CD8-positive, alpha-beta memory T cell (primary cell): ENCODE results near the gene AK8. TPM values are rescaled to one million over a fixed set of nuclear protein-coding genes. Genes with fewer than 3 reads are reported as not detected.
A peak's percentile ranks its signal among the peaks of the same experiment; 100 is the strongest.

Experiments
- CTCF ChIA-PET: fragments of 350-600 bp; sonication (Branson Sonifier 250); formaldehyde crosslinking; loops from one replicate; lab custom pipeline; 2021; ENCODE audit warnings: antibody characterized with exemption; lab: Charles Lee
- POLR2A ChIA-PET: fragments of 350-600 bp; sonication (Branson Sonifier 250); formaldehyde crosslinking; loops from one replicate; lab custom pipeline; 2021; ENCODE audit warnings: antibody characterized with exemption; lab: Charles Lee
- DNase-seq, 5 donors: peaks; one replicate each; pipeline versions ENCODE4 v3.0.0 to v3.0.0-alpha.2; 2020 to 2022; ENCODE audit warnings: mixed read lengths in 1 of 5
- H3K27ac ChIP-seq: one replicate; pipeline ENCODE4 v1.7.0; 2013; ENCODE audit warnings: low read depth, mild to moderate bottlenecking, low read length, moderate library complexity
- H3K27me3 ChIP-seq: 2 replicates; pipeline ENCODE4 v1.7.0; 2013; ENCODE audit warnings: low read length, mild to moderate bottlenecking; ENCODE audit not compliant: insufficient read depth, poor library complexity, severe bottlenecking
- H3K36me3 ChIP-seq: 2 replicates; pipeline ENCODE4 v1.7.0; 2013; ENCODE audit warnings: mild to moderate bottlenecking, low read length, moderate library complexity; ENCODE audit not compliant: insufficient read depth
- H3K4me1 ChIP-seq: 2 replicates; pipeline ENCODE4 v1.7.0; 2013; ENCODE audit warnings: mild to moderate bottlenecking, low read length, moderate library complexity; ENCODE audit not compliant: insufficient read depth
- H3K4me3 ChIP-seq: 2 replicates; pipeline ENCODE4 v1.7.0; 2013; ENCODE audit warnings: mild to moderate bottlenecking, low read length
- H3K9me3 ChIP-seq: 2 replicates; pipeline ENCODE4 v1.7.0; 2013; ENCODE audit warnings: mild to moderate bottlenecking, low read length
- H3K27ac Mint-ChIP-seq, 8 donors: one replicate each; pipeline ENCODE4 v1.8.0; 2020 to 2021; ENCODE audit warnings: mixed read lengths in 8 of 8, mild to moderate bottlenecking in 6 of 8, inconsistent platforms in 3 of 8, moderate library complexity in 3 of 8
- H3K27me3 Mint-ChIP-seq, 2 donors: one replicate each; pipeline ENCODE4 v1.8.0; 2020 to 2021; ENCODE audit warnings: mixed read lengths in 2 of 2, mild to moderate bottlenecking in 1 of 2, moderate library complexity in 1 of 2
- H3K36me3 Mint-ChIP-seq, 3 donors: one replicate each; pipeline ENCODE4 v1.8.0; 2020 to 2021; ENCODE audit warnings: mixed read lengths in 3 of 3, inconsistent platforms in 1 of 3, mild to moderate bottlenecking in 1 of 3
- H3K4me1 Mint-ChIP-seq, 3 donors: one replicate each; pipeline ENCODE4 v1.8.0; 2020 to 2021; ENCODE audit warnings: mixed read lengths in 3 of 3, inconsistent platforms in 1 of 3, mild to moderate bottlenecking in 1 of 3
- H3K4me3 Mint-ChIP-seq, 7 donors: one replicate each; pipeline ENCODE4 v1.8.0; 2020 to 2021; ENCODE audit warnings: mixed read lengths in 7 of 7, mild to moderate bottlenecking in 6 of 7, moderate library complexity in 4 of 7, inconsistent platforms in 2 of 7
- H3K9me3 Mint-ChIP-seq, 5 donors: one replicate each; pipeline ENCODE4 v1.8.0; 2020 to 2022; ENCODE audit warnings: mixed read lengths in 5 of 5, mild to moderate bottlenecking in 3 of 5, moderate library complexity in 2 of 5, inconsistent platforms in 1 of 5
- polyA plus RNA-seq: library from polyadenylated mRNA; unstranded; fragments of 300-500 nt; fragmentation: Illumina TruSeq; gene quantifications from one replicate; pipeline ENCODE4 v1.2.3, GENCODE V29; 2021
- total RNA-seq, 2 experiments: library from RNA; stranded (reverse); gene quantifications; one replicate each; pipeline ENCODE4 v1.2.3, GENCODE V29; 2021

The AK8 gene
- total and polyA plus RNA-seq, 3 experiments from 2014 or later, result not detected

DNA sequence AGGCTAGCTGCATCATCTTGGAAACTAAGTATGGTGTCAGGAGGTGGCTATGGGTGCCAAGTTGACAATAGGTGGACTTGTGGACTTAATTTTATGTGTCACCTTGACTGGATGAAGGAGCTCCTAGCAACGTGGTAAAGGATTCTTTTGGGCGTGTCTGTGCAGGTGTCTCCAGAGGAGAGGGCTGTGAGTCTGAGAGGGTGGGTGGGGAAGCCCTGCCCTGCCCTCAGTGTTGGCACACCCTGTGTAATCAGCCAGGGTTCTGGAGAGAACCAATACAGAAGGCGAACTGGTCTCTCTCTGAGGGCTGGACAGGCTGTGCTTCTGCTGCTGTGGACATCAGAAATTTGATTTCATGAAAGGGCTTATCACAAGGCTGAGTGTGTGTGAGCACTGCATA is 146.9 kb downstream of the AK8 start:
- Mint-ChIP-seq H3K4me3 (no peak overlapping the region), H3K36me3 (no peaks in the 10 kb centered on the region), H3K27ac (no peak overlapping the region), H3K4me1 (no peaks in the 10 kb centered on the region), H3K27me3 (peaks cover 9 to 55% of the 10 kb centered on the region in 2 donors), H3K9me3 (no peaks in the 10 kb centered on the region)
- no peaks in the 10 kb centered on the region for H3K36me3 ChIP-seq
- no peaks in the 10 kb centered on the region for H3K27me3 ChIP-seq
- POLR2A ChIA-PET, result no interaction called here
- H3K4me1 ChIP-seq, result no peaks in the 10 kb centered on the region
- no peaks in the 10 kb centered on the region for H3K9me3 ChIP-seq
- CTCF ChIA-PET, result no interaction called here
- DNase-seq, result no peak
- H3K27ac ChIP-seq, result no peak overlapping the region
- no peak overlapping the region for H3K4me3 ChIP-seq

DNA sequence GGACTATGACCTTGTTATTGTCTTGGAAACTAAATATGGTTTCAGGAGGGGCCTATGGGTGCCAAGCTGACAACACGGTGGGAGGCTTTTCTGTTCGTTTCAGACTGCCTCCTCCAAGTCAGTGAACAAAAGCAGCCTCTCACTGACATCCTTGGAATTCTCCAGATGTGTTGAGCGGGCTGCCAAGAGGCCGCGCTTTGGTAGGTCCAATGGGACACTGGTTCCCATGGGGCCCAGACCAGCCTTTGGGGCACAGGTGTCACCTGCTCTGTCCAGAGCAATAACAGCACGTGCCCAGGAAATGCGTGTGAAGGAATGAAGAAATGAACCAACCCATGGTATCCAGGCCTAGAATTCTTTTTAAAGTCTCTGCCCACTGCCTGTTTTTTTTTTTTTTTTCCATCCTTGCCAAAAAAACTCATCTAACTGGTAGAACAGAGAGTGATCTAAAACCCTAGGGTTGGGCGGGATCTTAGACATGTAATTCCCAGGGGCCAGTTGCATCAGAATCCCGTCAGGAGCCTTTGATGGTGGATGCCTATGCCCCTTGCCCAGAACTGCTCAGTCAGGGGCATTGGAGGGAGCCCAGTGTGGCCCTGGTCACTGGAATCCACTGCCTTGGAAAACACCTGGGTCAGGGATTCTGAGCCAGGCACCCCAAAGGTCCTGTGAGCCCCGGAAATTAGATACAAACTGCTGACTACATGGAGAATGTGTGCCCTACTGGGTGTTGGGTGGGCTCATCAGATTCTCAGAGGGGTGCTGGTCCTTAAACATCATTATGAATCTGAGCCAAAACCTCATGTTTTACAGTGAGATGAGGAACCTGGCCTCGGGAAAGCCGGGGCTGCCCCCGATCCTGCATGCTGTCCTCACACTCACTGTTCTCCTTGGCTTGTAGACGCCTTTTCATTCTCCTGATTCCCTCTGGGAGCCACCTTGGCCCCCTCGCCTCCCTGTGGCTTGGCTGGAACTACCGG is 147.7 kb downstream of the AK8 start:
- Histone ChIP-seq H3K36me3 (no peaks in the 10 kb centered on the region), H3K9me3 (no peaks in the 10 kb centered on the region), H3K27me3 (no peaks in the 10 kb centered on the region), H3K4me1 (no peaks in the 10 kb centered on the region), H3K27ac (no peak overlapping the region), H3K4me3 (no peak overlapping the region)
- ChIA-PET CTCF (no interaction called here), POLR2A (no interaction called here)
- H3K27ac Mint-ChIP-seq, result no peak overlapping the region
- peaks cover 9 to 48% of the 10 kb centered on the region in 2 donors for H3K27me3 Mint-ChIP-seq
- no peaks in the 10 kb centered on the region for H3K36me3 Mint-ChIP-seq
- no peak for DNase-seq
- no peak overlapping the region for H3K4me3 Mint-ChIP-seq
- H3K9me3 Mint-ChIP-seq, result no peaks in the 10 kb centered on the region
- no peaks in the 10 kb centered on the region for H3K4me1 Mint-ChIP-seq

DNA sequence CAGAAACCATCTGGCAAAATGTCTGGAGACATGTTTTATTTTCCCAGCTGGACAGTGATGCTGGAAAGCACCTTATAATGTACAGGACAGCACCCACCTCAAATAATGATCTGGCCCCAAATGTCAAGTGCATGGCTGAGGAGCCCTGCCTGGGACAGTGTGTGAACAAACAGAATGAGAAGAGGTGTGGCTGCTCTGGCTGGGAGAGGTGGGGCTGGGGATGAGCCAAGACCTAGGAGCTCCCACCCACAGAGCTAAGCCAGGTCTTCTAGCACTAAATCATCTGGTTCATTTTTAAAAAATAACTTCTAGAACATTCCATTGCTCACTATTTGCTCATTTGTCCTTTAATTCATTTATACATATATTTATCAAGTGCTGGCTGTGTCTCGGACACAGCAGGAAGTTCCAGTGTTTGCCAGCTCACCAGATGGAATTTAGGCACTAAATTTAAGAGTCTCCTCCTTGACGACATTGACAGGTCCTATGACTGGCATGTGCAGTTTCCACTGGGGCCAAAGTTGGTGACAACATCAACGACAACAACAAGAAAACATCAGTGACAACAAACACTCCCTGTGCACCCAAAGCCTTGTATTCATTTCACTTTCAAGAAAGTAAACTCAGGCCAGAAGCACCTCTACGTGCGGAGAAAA is 148.7 kb downstream of the AK8 start:
- peak overlapping the region in 1 of 8 donors; percentile 50 for H3K27ac Mint-ChIP-seq
- ChIA-PET POLR2A (no interaction called here), CTCF (no interaction called here)
- no peaks in the 10 kb centered on the region for H3K4me1 ChIP-seq
- H3K4me1 Mint-ChIP-seq, result no peaks in the 10 kb centered on the region
- no peaks in the 10 kb centered on the region for H3K27me3 ChIP-seq
- H3K27ac ChIP-seq, result no peak overlapping the region
- no peaks in the 10 kb centered on the region for H3K36me3 Mint-ChIP-seq
- no peaks in the 10 kb centered on the region for H3K9me3 ChIP-seq
- H3K36me3 ChIP-seq, result no peaks in the 10 kb centered on the region
- no peaks in the 10 kb centered on the region for H3K9me3 Mint-ChIP-seq
- H3K27me3 Mint-ChIP-seq, result peaks cover 9 to 47% of the 10 kb centered on the region in 2 donors
- no peak overlapping the region for H3K4me3 Mint-ChIP-seq
- H3K4me3 ChIP-seq, result no peak overlapping the region
- no peak for DNase-seq

DNA sequence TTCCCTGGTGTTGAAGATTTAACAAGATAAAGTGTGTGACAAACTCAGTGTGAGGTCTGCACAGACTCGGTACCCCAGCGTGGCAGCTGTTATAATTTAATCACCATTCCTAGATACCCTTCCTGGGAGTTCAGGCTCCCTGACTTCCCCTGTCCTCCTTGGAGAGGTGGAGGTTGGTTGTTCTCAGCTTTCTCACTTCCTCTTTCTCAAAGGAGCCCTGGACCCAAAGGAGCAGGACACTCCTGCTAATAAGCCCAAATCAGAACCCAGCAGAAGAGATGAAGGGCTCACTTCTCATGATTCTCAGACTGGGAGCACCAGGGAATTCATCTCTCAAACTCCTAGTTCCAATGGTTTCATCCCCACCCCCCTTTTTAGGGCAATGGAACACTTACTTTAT is 149.6 kb downstream of the AK8 start:
- H3K9me3 ChIP-seq, result no peaks in the 10 kb centered on the region
- no peak overlapping the region for H3K27ac Mint-ChIP-seq
- H3K4me1 ChIP-seq, result no peaks in the 10 kb centered on the region
- H3K27me3 Mint-ChIP-seq, result peaks cover 9 to 46% of the 10 kb centered on the region in 2 donors
- H3K27ac ChIP-seq, result no peak overlapping the region
- no peak for DNase-seq
- no peaks in the 10 kb centered on the region for H3K9me3 Mint-ChIP-seq
- ChIA-PET CTCF (no interaction called here), POLR2A (no interaction called here)
- H3K27me3 ChIP-seq, result no peaks in the 10 kb centered on the region
- no peaks in the 10 kb centered on the region for H3K36me3 ChIP-seq
- no peak overlapping the region for H3K4me3 Mint-ChIP-seq
- H3K4me1 Mint-ChIP-seq, result no peaks in the 10 kb centered on the region
- H3K36me3 Mint-ChIP-seq, result no peaks in the 10 kb centered on the region
- H3K4me3 ChIP-seq, result no peak overlapping the region

DNA sequence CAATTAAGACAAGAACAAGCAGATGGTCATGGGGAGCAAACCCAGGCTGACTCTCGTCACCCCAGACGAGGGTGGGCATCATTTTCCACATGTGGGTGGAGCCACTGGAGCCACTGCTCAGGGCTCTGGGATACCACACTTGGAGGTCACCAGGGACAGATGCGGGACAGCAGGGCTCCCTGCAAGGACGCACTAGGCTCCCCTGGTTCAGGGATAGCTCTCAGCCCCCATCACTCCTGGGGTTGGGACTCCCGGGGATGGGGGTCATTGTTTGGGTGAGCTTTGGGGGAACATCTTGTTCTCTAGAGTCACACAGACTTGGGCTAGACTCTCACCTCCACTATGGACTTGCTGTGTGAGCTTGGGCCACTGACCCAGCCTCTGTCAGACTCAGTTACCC is 150.0 kb downstream of the AK8 start:
- Mint-ChIP-seq H3K9me3 (no peaks in the 10 kb centered on the region), H3K36me3 (no peaks in the 10 kb centered on the region), H3K27me3 (peaks cover 13 to 46% of the 10 kb centered on the region in 2 donors), H3K4me3 (no peak overlapping the region), H3K4me1 (no peaks in the 10 kb centered on the region), H3K27ac (no peak overlapping the region)
- Histone ChIP-seq H3K4me1 (no peaks in the 10 kb centered on the region), H3K36me3 (no peaks in the 10 kb centered on the region), H3K27ac (no peak overlapping the region), H3K9me3 (no peaks in the 10 kb centered on the region), H3K4me3 (no peak overlapping the region), H3K27me3 (no peaks in the 10 kb centered on the region)
- ChIA-PET POLR2A (no interaction called here), CTCF (no interaction called here)
- DNase-seq, result no peak

DNA sequence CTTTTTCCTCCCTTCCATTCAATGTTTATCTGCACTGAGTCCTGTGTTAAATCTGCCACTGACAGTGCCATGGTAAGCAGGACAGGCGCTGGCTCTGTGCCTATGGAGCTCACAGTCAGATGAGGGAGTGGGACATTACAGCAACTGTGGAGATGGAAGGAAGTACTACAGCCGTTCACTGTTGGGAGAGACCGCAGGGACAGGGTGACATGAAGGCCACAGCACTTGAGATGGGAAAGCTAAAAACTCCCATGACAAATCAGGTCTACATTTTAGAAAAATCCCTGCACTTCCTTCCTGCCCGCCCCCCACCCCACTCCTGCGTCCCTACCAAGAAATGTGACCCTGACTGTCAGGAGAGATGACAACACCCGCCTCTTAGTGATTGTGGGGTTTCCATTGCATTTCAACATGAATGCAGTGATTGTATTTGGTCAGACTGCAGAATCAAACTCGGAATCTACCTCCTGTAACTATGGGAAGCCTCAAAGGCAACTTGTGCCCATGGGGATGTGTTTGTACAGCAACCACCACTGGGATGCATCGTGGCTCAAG is 151.4 kb downstream of the AK8 start:
- Histone ChIP-seq H3K9me3 (no peaks in the 10 kb centered on the region), H3K4me3 (no peak overlapping the region), H3K36me3 (no peaks in the 10 kb centered on the region), H3K27me3 (no peaks in the 10 kb centered on the region), H3K27ac (no peak overlapping the region), H3K4me1 (no peaks in the 10 kb centered on the region)
- Mint-ChIP-seq H3K27ac (no peak overlapping the region), H3K27me3 (peaks cover 14 to 38% of the 10 kb centered on the region in 2 donors), H3K9me3 (no peaks in the 10 kb centered on the region), H3K4me1 (no peaks in the 10 kb centered on the region), H3K36me3 (no peaks in the 10 kb centered on the region), H3K4me3 (no peak overlapping the region)
- no peak for DNase-seq
- CTCF ChIA-PET, result no interaction called here
- POLR2A ChIA-PET, result no interaction called here

DNA sequence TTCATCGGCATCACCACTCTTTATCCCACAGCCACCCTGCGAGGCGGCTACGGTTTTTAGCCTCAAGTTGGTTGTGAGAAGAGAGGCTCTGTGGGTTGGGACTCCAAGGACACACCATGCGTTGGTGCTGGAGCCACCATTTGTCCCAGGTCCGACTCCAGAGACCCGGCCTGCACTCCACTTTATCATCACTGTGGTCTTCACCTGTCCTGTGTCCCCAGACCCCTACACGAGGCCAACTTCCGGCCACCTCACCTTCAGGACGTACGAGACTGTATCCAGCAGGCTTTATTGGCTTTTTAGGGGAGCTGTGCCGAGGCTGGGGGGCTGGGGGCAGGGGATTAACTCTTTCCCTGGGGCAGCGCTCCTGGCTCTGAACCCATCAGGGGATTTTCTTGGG is 152.8 kb downstream of the AK8 start:
- Histone ChIP-seq H3K27ac (no peak overlapping the region), H3K27me3 (no peaks in the 10 kb centered on the region), H3K36me3 (no peaks in the 10 kb centered on the region), H3K4me3 (no peak overlapping the region), H3K9me3 (no peaks in the 10 kb centered on the region), H3K4me1 (no peaks in the 10 kb centered on the region)
- ChIA-PET CTCF (no interaction called here), POLR2A (no interaction called here)
- DNase-seq, result no peak
- Mint-ChIP-seq H3K9me3 (no peaks in the 10 kb centered on the region), H3K27ac (no peak overlapping the region), H3K4me3 (no peak overlapping the region), H3K4me1 (no peaks in the 10 kb centered on the region), H3K36me3 (no peaks in the 10 kb centered on the region), H3K27me3 (peaks cover 12 to 32% of the 10 kb centered on the region in 2 donors)

DNA sequence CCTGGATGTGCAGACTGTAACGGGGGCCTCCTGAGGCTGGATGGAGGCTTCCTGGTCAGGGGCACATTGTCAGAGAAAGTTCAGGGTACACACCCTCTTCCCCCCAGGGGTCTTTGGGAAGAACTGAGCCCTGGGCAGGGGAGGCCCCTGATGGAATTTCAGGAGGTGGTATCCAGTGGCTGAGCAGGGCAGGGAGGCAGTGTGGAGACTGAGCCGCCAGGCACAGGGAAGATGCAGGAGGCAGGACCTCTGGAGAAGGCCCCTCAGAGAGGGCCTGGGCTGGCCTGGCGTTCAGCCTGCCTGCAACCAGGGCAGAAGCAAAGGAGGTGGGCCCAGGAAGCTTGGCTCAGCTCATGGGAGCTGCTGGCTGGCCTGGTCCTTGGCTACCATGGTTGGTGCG is 154.3 kb downstream of the AK8 start:
- Histone ChIP-seq H3K27me3 (no peaks in the 10 kb centered on the region), H3K4me1 (no peaks in the 10 kb centered on the region), H3K27ac (no peak overlapping the region), H3K4me3 (no peak overlapping the region), H3K9me3 (no peaks in the 10 kb centered on the region), H3K36me3 (no peaks in the 10 kb centered on the region)
- no peak for DNase-seq
- H3K4me3 Mint-ChIP-seq, result no peak overlapping the region
- H3K36me3 Mint-ChIP-seq, result no peaks in the 10 kb centered on the region
- H3K27ac Mint-ChIP-seq, result no peak overlapping the region
- H3K9me3 Mint-ChIP-seq, result no peaks in the 10 kb centered on the region
- CTCF ChIA-PET, result no interaction called here
- POLR2A ChIA-PET, result no interaction called here
- no peaks in the 10 kb centered on the region for H3K4me1 Mint-ChIP-seq
- H3K27me3 Mint-ChIP-seq, result peaks cover 18 to 27% of the 10 kb centered on the region in 2 donors
